ENCODE measurements around the gene ADIRF.
"Not testable (repeated sequence)": the region's sequence is repeated elsewhere in the genome, so short reads cannot be mapped to it uniquely, and the experiment has no call there.

The ADIRF gene

GRCh38 chr10:86981020-86981419 is 12.7 kb downstream of the ADIRF start:
- DNase-seq, result not testable (repeated sequence)

GRCh38 chr10:86981716-86982115 is 13.4 kb downstream of the ADIRF start:
- DNase-seq, result no peak

- not testable (repeated sequence) for DNase-seq
These were observed 16.2 kb downstream of the ADIRF start for GRCh38 chr10:86984498-86984897.

- DNase-seq, result no peak
These were observed 20.2 kb downstream of the ADIRF start for GRCh38 chr10:86988520-86988919.

- not testable (repeated sequence) for DNase-seq
These were observed 23.1 kb downstream of the ADIRF start for GRCh38 chr10:86991362-86991761.

- DNase-seq, result no peak
These were observed 24.2 kb downstream of the ADIRF start for GRCh38 chr10:86992456-86992855.

- DNase-seq, result no peak
These were observed 24.6 kb downstream of the ADIRF start for GRCh38 chr10:86992929-86993328.

- DNase-seq, result not testable (repeated sequence)
These were observed 31.6 kb downstream of the ADIRF start for GRCh38 chr10:86999802-87000403.

- no peak for DNase-seq
These were observed 32.2 kb downstream of the ADIRF start for GRCh38 chr10:87000491-87000890.

GRCh38 chr10:87007124-87007523 is 38.8 kb downstream of the ADIRF start:
- DNase-seq, result not testable (repeated sequence)

GRCh38 chr10:87007674-87008073 is 39.4 kb downstream of the ADIRF start:
- DNase-seq, result not testable (repeated sequence)

GRCh38 chr10:87008303-87008702 is 40.0 kb downstream of the ADIRF start:
- DNase-seq, result not testable (repeated sequence)

- DNase-seq, result not testable (repeated sequence)
These were observed 40.9 kb downstream of the ADIRF start for GRCh38 chr10:87009134-87009696.

- DNase-seq, result not testable (repeated sequence)
These were observed 45.2 kb downstream of the ADIRF start for GRCh38 chr10:87013528-87013927.

- DNase-seq, result not testable (repeated sequence)
These were observed 46.9 kb downstream of the ADIRF start for GRCh38 chr10:87014986-87015716.

GRCh38 chr10:87018127-87018526 is 49.8 kb downstream of the ADIRF start:
- not testable (repeated sequence) for DNase-seq

GRCh38 chr10:87019066-87019465 is 50.8 kb downstream of the ADIRF start:
- DNase-seq, result not testable (repeated sequence)

GRCh38 chr10:87019504-87019903 is 51.2 kb downstream of the ADIRF start:
- not testable (repeated sequence) for DNase-seq

GRCh38 chr10:87020056-87020455 is 51.8 kb downstream of the ADIRF start, which contains the start of gene FAM25A:
Gene FAM25A, plus strand, starts transcription at chr10:87020294. Its CDS starts 31 bp downstream, at chr10:87020325.
- DNase-seq, result not testable (repeated sequence)
